Left hindlimb (tissue), 1 donor: ENCODE data around the gene SHC3.

Source experiments
- DNase-seq: peaks from one replicate; pipeline ENCODE4 v3.0.0-alpha.2; 2018

The SHC3 gene

DNA sequence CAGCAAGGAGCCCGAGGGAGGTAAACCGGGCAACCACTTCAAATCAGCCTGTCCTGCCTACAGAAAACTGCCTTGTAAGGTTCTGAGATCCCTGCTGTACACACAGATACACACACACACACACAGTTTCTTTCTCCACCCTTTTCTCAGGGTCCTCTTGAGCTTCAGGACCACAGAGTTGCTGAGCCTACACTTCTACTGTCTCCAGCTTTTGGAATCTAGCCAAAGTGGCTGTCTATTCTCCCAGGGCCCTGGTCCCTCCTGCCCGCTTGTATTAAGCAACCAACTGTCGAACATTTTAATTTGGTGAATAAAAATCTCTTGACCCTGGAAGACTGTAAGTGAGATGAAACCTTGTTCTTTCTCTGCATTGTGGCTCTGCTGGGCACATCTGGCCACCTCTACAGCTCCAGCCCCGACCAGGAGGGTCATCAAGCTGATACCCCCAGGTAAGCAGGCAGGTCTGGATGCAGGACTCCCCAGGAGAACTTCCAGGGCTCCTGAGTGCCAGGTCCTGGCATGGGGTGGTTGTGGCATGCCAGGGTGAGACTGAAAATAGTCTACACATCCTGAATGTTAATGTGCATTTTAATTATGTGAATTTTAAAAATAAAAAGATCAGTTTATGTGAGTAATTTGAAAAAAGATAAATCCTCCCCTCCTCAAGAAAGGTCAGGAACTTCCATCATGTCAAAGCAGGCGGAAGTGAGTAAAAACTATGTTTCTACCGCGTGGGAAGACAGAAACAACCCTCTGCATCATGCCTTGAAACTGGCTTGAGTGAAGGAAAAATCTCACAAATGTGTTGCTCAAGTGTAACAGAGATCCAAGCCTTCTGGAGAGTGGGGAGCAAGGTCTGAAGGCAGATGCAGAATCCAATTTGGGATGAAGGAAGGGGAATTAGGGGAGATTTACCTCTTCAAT, 202.4 kb downstream of the SHC3 start:
- no peak for DNase-seq

DNA sequence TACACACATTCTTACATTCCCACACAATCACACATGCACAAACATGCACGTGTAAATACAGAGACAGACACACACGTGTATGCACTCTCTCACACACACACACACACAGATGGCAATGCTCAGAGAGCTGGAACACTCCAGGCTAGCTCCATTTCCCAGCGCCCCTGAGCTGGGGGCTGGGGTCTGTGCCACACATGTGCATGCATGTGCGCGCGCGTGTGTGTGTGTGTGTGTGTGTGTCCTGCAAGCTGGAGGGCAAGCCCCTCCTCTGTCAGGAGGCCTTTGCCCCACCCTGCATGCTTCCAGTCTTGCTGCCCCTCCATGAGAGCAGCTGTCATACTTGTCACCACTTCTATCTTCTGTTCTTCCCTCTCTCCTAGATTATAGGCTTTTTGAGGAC, 204.0 kb downstream of the SHC3 start:
- DNase-seq: no peak

DNA sequence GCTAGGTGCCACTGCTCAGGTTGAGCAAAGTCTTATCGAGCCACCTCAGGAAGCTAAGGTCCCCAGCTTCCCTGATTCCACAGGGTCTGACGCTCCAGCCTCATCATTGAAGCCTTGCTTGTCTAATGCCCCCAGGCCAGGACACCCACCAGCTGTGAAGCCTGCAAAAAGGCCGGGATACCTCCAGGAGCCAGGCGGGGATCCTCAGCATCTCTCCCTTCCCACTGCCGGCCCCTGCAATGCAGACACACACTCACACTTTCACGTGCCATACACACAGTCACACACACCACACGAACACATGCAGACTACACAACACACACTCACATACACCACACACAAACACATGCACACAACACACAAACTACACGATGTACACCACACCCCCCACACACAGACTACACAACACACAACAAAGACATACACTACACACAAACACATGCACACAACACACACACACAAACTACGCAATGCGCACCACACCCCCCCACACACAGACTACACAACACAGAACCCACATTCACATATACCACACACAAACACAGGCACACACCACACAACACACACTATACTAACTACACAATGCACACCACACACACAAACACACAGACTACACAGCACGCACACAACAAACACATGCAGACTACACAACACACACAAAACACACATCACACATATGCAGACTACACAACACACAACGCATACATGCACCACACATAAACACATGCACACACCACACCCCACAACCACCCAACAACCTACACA, 205.2 kb downstream of the SHC3 start:
- DNase-seq: no peak

DNA sequence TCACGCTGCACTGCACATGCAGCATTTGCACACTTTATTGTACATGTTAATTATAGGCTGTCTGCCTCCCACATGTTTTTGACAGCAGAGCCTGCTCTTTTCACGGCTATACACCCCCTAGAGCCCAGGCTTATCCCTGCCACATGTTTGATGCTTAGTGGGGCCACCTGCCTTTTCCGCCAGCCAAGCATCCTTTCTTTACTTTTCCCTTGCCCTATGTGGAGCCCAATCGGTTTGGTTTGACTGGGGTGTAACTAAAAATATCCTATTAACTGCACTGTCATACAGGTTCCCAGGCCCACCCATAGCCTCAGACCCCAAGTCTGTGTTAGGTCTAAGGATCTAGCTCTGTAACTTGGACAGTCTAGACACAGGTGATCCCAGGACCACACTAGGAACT, 206.2 kb downstream of the SHC3 start:
- DNase-seq: no peak

DNA sequence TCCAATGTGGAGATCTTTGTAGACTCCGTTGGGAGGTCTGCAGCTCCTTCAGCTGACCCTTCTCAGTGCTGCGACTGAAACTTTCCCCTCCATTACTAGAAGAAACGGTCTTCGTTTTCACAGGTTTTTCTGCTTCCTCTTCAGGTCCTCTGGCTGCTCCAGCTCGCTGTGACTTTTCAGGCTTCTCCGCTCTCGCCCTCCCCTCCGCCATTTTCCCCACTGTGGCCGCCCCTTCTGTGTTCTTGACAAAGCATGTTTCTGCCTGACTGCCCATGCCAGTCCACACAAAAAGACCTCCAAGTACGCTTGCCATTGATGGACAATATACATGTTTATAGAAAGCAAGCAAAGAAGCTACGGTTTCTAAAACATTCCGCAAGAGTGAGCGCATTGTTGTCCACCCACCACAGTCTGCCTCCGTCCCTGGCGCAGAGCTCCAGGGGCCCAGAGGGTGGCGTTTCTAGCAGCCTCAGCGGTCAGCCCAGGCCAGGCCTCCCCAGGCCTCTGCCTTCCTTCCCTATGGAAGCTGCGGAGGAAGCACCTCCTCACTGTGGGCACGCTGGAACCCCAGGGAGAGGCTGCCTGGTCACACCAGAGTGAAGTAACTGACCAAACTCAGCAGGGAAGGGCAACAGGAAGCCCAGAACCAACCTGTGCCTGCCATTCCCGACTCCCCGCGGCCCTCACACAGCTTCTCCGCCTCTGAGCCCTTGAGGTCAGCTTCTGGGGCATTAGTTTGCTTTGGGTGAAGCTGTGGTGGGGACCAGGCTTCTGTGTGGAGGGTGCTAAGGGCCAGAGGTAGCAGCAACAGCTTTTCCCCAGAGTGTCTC, 207.3 kb downstream of the SHC3 start:
- no peak for DNase-seq

DNA sequence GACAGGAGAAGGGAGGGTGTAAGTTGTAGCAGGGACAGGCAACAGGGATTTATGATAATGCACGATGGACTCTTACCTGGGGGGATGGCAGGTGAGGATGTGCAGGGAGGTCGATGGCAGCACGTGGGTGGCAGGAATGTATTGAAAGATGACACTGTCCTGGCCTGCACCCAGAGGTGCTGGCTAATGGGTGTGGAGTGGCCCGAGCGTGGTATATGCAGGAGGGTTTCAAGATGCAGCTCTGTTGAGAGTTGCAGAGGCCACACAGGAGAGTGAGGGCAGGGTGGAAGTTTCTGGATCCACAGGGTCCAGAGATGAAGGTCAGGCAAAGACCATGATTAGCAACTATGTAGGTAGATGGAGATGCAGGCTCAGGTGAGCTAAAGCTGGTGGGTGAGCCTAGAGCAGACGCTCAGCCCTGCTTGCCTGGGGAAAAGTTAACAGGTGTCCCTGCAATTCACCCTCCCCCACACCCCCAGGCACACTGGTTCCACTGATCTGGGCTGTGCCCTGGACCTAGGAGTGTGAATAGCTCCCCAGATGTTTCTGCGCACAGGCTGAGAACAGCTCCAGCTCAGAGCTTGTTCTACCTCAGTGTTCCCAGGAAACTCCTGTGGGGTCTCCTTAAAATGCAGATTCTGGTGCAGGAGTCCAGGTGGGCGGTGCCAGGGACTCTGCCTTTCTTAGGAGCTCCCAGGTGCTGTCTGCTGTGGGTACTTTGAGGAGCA, 208.8 kb downstream of the SHC3 start:
- no peak for DNase-seq

DNA sequence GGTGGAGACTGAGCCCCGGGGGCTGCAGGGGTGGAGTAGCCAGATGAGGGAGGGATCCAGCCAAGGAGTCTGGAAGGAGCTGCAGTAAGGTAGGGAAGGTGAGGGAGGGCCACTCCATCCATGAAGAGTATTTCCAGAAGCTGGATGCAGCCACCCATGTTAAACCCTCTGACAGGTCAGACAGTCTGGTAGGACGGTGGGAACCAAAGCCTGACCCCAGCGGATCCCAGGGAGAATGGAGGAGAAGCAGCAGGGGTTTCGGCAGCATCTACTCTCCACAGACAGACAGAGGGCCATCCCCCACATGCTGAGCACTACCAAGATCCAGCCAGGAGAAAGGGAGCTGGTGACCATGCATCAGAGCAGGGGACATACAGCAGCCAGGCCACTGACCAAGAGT, 209.8 kb downstream of the SHC3 start:
- DNase-seq: no peak

DNA sequence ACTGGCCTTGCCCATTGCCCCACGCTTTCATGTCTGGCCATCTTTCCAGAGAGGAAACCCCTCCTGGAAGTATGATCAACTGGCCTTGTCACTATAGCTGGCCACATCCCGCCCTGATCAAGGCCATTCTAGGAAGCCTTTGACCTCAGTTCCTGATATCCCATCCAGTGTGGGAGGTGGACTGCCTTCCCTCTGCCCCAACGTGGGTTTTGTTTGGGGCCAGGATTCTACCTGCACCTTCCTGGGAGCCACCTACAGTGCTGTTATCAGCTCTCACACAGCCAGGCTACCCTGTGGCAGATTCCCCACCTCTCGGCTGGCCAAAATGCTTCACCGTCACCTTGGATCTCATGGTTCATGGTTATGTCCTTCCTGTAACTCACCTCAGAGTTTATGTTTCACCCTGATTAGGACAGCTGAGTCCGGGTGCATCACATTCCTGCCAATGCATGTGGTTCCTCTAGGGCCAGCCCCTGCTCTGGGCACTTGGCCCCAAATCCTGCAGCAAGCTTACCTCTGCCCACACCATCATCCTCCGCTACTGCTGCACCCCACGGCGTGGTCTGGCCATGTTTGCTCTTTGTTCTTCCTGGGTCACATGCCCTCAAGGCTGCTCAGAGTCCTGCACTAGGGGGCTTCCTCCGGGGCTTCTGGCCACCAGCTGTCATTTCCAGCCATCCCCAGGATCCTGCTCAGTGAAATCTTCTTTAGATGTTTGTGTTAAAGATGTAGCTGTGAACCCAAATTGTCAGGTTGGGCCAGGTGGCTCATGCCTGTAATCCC, 211.5 kb downstream of the SHC3 start:
- DNase-seq: no peak

DNA sequence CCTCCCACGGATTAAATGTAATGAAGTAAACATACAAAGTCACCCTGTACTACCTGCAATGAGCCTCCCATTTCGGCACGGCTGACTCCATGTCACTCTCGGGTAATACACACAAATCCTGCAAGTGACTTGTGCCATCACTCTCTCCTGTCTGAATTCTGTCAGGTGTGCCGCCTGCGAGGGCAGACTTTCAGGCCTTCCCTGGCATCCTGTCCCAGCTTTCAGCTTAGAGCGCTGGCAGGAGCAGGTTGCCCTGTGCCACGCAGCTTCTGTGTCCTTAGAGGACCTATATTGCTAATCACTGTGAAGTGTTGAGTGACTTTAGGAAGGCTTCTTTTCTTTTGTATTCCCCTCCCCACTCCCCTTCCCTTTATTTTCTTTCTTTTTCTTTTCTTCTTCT, 213.1 kb downstream of the SHC3 start:
- DNase-seq: no peak

DNA sequence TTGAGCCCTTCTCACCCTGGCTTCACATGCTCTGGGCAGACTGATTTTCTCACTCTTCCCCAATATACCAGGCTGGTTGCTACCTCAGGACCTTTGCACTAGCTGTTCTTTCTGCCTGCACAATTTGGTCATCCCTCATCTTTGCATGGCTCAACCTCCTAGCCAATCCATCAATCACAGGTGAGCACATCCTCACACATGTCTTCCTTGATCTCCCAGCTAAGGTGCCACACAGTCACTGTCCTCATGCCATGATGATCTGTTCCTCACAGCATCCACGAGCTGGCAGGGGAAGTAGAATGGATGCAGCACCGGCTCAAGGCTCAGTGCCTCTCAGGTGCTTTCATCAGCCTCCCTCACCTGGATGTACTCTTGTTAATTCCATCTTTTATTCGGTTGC, 218.0 kb downstream of the SHC3 start:
- DNase-seq: no peak

DNA sequence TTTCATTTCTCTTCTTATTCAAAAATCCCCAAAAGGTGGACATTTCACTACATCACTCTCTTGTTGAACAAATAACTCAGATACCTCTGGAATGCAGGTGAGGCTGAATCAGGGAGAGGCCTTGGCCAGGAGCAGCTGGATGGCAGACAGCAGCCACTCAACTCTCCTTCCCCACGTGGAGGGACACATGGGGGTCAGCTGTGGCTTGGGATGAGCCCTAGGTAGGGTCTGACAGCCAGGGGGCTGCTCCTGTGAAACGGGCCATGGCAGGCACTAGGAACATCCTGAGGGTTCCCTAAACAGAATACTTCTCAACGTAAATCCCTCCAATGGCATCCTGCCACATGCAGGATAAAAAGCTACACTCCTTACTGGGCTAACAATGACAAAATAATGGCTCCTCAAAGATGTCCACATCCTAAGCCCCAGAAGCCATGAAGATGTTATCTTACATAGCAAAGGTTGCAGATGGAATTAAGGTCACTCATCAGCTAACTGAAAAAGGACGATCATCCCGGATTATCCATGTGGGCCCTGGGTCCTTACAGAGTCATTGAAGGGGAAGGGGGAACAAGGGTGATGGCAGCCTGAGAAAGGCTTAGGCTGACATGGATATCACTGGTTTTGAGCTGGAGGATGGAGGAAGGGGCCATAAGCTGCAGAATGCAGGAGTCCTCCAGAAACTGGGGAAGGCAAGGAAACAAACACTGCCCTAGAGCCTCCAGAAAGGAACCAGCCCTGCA, 218.7 kb downstream of the SHC3 start:
- no peak for DNase-seq

DNA sequence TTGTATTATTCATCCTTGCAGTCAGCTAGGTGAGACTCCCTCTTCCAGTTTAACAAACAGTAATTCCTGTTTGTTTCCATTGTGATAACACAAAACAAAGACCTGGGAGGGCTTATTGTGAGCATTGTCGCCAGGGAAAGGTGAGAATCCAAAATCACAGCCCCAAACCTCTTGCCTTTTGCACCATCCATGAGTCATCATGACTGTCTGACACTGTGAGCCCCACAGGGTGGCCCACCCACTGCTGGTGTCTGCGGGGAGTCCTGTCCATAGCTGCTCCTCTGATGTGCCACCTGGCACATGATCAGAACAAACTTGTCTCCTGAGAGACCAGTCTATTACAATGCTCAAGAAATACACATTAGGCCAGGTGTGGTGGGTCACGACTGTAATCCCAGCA, 221.1 kb downstream of the SHC3 start:
- no peak for DNase-seq
